ENCODE results near the gene REEP3.

REEP3 gene

DNA sequence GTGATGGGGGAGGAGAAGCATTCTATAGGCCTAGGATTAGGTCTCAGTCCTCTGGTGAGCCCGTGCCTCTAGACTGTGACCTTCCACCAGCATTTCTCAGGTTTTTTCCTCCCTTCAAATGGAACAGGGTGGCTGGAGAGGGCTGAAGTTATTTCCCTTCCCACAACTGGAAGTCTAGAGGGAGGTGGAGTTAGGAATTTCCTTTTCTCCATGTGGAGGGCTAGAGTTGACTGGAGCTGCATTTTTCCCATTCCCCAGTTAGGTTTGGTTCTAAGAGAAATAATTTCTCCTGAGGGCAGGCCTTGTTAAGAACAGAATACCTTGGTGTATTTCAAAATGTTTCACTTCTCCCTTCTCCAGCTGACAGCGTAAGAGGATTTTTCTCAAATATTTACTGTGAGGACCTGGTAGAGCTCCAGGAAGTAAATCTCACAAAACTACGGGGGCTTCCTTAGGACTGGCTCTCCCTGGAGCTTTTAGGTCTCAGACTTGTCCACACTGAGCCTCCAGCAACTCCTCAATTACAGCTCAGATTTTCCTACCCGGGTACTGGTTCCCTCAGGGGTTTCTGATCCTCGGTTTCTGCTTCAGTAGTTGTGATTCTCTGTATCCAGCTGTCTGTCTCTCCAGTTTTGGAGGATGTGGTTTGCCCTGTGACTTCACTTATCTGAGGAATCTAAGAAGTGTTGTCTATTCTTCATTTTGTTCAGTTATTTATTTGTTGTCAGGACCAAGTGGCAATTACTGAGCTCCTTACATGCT, 6.0 kb upstream of the REEP3 start:
- no peak for DNase-seq

- DNase-seq = no peak
These were observed 5.0 kb upstream of the REEP3 start for GRCh38 chr10:63516207-63516606.

DNA sequence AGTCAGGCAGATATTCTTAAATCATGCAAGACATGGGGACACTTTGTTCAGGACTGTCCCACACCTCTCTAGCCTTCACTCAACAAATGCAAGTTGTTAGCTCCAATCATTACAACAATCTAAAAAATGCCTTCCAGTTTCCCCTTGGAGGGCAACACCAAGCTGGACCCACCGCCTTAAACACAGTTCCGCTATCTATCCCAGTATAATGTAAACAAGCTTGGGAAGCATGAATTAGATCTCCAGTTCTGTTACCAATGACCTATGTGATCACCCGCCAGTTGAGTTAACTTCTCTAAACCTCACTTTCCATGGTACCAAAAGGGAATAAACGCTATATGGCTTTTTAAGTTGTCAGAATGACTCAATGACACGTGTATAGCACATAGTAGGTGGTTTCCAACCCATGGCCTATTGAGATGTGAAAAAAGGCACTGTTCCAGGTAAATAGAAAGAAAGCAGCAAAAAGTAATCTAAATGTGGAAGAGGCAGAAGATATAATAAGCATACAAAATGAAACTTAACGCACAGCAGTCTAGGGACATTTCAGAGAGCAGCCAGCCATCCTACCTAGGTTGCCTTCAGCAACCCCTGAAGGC, 2.4 kb upstream of the REEP3 start:
- DNase-seq = no peak

- DNase-seq = peak; percentile 48
These were observed 445 bp downstream of the REEP3 start for GRCh38 chr10:63521416-63522276.

GRCh38 chr10:63522277-63522687, 1.1 kb downstream of the REEP3 start:
- peak; percentile 14 for DNase-seq

GRCh38 chr10:63522995-63523394, 1.8 kb downstream of the REEP3 start:
- no peak for DNase-seq

DNA sequence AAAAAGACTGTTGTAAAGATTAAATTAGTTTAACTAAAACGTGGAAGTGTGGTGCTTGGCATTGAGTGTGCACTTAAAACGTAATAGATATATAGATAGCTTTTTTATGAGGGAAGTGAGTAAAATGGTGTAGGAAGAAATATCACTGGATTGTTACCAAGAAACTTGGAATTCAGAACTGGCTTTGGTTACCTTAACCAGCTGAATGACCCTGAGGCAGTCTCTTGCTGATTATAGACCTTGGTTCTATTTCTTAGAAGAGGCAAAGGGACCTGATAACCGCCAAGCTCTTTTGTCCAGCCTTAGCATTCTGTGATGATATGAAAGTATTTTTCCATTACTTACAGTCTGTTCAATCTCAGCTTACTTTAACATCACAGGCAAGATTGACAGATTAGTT, 3.8 kb downstream of the REEP3 start:
- DNase-seq = no peak

- no peak for DNase-seq
These were observed 6.2 kb downstream of the REEP3 start for GRCh38 chr10:63527401-63527800.

DNA sequence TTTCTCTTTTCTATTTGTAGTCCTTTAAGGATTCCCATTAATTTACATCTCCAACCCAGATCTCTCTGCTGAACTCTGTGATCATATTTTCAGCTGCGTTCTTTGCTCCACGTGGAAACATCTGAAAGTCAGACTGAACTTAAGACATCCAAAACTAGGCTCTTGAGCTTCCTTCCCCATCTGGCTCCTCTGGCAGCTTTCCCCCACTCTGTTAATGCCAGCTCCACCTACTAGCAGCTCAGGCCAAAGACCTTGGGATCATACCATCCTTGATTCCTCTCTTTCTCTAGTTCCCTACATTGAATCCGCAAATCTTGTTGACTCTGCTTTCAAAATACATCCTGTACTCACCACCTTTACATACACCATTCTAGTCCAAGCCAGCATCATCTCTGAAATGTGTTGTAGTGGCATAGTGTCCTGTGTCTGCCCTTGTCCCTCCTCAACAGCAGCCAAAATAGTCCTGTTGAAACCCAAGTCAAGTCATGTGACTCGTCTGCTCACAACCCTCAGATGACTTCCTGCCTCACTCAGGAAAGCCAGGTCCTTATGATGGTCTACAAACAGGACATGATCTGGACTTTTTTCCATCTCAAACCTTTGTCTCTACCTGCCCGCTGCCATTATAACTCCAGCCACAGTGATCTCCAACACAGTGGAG, 7.0 kb downstream of the REEP3 start:
- no peak for DNase-seq

- no peak for DNase-seq
These were observed 9.2 kb downstream of the REEP3 start for GRCh38 chr10:63530409-63530808.

- DNase-seq = no peak
These were observed 13.5 kb downstream of the REEP3 start for GRCh38 chr10:63534723-63535122.

GRCh38 chr10:63536698-63537097, 15.5 kb downstream of the REEP3 start:
- no peak for DNase-seq

DNA sequence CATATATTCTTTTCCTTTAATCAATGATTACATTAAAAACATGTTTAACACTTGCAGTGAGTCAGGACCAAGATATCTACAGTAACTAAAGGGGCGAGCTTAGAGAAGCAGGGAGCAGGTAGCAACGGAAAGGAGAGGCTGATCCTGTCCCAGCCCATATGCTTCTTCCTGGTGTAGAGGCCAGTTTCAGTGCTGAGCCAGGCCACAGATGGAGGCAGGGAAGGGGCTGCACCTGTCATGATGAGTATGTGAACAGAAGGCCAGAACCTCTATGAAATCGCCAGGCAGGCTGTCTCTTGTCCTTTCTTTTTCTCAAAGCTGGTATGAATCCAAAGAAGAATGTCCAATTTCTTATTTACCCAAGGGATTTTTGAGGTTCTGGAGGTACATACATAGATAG, 16.3 kb downstream of the REEP3 start:
- no peak for DNase-seq

GRCh38 chr10:63539377-63539776, 18.2 kb downstream of the REEP3 start:
- no peak for DNase-seq

DNA sequence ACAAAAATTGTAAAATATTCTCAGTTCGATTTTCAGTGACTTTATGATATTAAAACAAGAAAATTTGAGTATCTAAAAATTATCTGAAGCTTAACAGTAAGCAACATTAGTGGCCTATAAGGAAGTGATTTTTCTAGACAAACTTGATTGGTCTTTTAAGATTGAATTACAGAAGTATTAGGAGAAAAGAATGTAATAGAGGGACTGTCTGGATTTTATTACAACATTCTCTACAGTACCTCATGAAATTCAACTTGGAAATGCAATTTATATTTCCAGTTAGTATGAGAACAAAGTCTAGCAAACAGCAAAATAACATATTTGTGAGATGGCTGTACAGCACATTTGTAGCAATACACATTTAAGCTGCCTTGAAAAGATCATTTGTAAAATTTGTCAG, 18.8 kb downstream of the REEP3 start:
- no peak for DNase-seq

DNA sequence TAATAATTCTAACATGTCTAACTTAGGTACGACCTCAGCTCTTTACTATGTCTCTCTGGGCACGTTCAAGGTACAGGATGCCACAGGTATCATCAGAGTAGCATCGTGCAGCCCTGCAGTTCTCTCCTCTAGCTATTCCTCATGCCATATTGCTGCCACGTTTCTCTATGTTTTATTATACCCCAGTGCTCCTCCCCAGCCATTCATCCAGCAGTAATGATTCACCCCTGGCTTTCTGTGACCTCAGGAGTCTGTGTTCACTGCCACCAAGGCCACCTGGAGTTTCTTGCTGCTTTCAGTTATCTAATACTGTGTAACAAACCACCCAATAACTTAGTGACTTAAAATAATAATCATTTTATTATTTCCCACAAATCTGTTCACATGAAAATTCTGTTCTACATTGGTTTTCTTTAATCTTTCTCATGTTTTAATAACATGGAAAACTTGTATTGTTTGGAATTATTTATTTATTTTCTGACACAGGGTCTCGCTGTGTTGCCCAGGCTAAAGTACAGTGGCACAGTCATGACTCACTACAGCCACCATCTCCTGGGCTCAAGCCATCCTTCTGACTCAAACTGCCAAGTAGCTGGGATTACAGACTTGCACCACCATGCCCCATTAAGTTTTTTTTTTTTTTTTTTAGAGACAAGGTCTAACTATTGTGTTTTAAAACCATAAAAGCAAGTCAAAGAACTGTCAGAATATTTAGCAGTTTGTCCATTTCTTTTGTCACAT, 21.8 kb downstream of the REEP3 start:
- DNase-seq = no peak

DNA sequence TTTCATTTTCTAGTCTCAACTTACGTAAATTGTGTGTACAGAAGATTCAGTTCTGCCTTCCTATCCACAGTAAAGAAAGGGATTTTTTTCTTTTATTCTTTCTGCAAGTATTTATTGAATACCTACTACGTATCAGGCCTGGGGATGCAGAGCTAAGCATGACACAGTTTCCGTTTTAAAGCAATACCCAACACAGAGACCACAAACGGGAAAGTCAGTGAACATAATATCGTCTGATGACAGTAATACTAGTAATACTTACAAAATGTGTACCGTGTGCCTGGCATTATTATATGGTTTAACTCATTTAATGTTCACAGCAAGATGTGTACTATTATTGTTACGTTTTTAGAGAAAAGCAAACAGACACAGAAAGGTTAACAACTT, 22.4 kb downstream of the REEP3 start:
- DNase-seq = no peak

GRCh38 chr10:63544418-63544817, 23.2 kb downstream of the REEP3 start:
- DNase-seq = no peak

GRCh38 chr10:63547628-63548360, 26.6 kb downstream of the REEP3 start:
- DNase-seq = peak; percentile 6

- DNase-seq = no peak
These were observed 27.7 kb downstream of the REEP3 start for GRCh38 chr10:63548860-63549259.

GRCh38 chr10:63549810-63550209, 28.6 kb downstream of the REEP3 start:
- DNase-seq = no peak

- no peak for DNase-seq
These were observed 31.8 kb downstream of the REEP3 start for GRCh38 chr10:63553031-63553430.

All from NCI-H2029 (cell line).